Fibroblast of the aortic adventitia (primary cell): ENCODE data around the gene GALNT16. TPM values are rescaled to one million over a fixed set of nuclear protein-coding genes. Genes with fewer than 3 reads are reported as not detected.

ENCODE experiments used
- DNase-seq: peaks from one replicate; pipeline ENCODE4 v3.0.0-alpha.2; 2010; ENCODE audit warnings: low read depth
- H3K4me3 ChIP-seq: 2 replicates; pipeline ENCODE4 v1.5.1; 2011; ENCODE audit warnings: low read depth, mild to moderate bottlenecking, control low read depth, low read length, moderate library complexity
- total RNA-seq: library from RNA; depleted of rRNA; stranded (reverse); fragments of >200 nt; gene quantifications from 2 replicates; pipeline ENCODE4 v1.2.3, GENCODE V29; 2012; ENCODE audit warnings: low replicate concordance
- TF ChIP-seq, protein P1 (sequence below): IDR thresholded peaks from 2 replicates; pipeline ENCODE4 v1.5.1; 2011; ENCODE audit warnings: mild to moderate bottlenecking, low read length, control low read depth, inconsistent platforms; ENCODE audit not compliant: insufficient read depth

Gene GALNT16
- total RNA-seq, 1 donor: 4.6 TPM

- TF ChIP-seq, protein P1, sequence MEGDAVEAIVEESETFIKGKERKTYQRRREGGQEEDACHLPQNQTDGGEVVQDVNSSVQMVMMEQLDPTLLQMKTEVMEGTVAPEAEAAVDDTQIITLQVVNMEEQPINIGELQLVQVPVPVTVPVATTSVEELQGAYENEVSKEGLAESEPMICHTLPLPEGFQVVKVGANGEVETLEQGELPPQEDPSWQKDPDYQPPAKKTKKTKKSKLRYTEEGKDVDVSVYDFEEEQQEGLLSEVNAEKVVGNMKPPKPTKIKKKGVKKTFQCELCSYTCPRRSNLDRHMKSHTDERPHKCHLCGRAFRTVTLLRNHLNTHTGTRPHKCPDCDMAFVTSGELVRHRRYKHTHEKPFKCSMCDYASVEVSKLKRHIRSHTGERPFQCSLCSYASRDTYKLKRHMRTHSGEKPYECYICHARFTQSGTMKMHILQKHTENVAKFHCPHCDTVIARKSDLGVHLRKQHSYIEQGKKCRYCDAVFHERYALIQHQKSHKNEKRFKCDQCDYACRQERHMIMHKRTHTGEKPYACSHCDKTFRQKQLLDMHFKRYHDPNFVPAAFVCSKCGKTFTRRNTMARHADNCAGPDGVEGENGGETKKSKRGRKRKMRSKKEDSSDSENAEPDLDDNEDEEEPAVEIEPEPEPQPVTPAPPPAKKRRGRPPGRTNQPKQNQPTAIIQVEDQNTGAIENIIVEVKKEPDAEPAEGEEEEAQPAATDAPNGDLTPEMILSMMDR: no peak
- H3K4me3 ChIP-seq: no peak overlapping the region
- peak; percentile 35 for DNase-seq
Observed at GRCh38 chr14:69241577-69241976, 18.4 kb upstream of the GALNT16 start.

- DNase-seq: peak; percentile 89
- TF ChIP-seq, protein P1: peak; percentile 69
- no peak overlapping the region for H3K4me3 ChIP-seq
Observed at GRCh38 chr14:69242311-69243224, 17.4 kb upstream of the GALNT16 start.

- TF ChIP-seq, protein P1: no peak
- no peak overlapping the region for H3K4me3 ChIP-seq
- no peak for DNase-seq
Observed at GRCh38 chr14:69244946-69245345, 15.0 kb upstream of the GALNT16 start.

DNA sequence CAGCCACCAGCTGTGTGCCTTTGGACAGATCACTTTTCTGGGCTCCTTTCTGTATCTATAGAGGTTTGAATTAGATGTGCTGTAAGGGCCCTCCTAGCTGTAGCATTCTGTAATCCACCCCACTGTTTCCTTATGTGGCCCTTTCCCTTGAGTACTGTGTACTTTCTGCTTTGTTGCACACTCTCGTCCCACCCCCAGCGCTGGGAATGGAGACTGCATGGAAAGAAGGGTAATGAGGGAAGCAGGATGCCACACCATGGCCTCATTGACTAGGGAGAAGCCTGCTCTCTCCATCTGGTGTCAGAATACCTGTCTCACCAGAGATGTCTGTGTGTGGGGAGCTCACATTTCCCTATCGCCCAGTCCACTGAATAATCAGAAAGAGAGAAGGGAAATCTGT, 13.6 kb upstream of the GALNT16 start:
- DNase-seq: no peak
- H3K4me3 ChIP-seq: no peak overlapping the region
- TF ChIP-seq, protein P1: no peak

DNA sequence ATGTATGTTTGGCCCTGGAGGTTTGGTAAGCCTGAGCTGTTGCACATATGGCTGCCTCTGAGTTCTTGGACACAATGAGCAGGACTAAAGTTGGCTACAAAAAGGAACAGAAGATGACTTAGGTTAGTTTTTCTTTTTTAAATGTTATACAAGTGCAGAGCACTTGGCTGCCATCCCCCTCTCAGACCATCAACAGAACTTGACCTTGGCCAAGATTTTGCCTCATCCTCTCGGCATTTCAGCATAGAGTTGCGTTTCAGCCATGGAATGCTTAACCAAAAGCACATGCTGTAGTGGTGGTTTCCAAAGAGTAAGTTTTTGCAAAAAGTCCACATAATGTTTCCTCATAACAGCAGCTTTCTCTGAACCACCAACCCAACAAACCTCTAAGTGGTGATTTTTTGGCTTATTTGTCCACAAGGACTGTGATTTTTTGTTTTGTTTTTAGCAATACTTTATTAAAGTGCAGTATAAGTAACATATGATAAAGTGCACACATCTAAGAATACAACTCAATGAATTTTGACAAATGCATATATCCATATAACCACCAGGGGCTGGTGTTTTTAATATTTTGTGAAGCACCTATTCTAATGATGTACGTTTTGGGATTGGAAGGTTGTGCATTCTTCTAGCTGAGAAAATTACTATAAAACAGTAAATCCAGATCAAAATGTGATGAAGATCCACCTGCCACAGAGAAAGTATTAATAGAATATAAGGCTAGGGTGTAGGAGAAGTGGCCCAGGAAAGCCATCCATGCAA, 12.1 kb upstream of the GALNT16 start:
- TF ChIP-seq, protein P1: peak; percentile 54
- H3K4me3 ChIP-seq: no peak overlapping the region

DNA sequence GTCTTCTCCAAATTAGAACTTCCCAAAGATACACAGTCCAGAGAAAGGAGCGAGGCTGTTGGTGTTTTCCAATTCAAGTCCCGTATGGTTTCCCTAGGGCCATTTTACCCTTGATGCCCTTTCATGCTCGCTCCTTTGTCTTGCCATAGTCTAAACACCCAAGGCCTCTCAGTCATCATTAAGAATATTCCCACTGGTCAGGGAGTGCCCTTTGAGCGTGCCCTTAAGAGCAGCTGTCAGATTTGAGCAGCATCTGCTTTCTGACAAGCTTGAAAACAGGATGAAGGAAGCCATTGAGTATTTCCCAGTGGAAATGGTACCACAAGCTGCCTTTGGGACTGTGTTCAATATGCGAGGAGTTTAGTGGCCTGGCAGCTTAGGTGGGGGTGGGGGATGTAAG, 10.4 kb upstream of the GALNT16 start:
- DNase-seq: no peak
- TF ChIP-seq, protein P1: no peak
- no peak overlapping the region for H3K4me3 ChIP-seq

More for the DNA sequence above, 12.1 kb upstream of the GALNT16 start:
- DNase-seq: peak; percentile 99
